Activated CD8-positive, alpha-beta memory T cell treated with anti-CD3 and anti-CD28 coated beads for 36 hours (primary cell): Measurements from ENCODE around the gene SURF1. TPM values are rescaled to one million over a fixed set of nuclear protein-coding genes. Genes with fewer than 3 reads are reported as not detected.

Experiments used
- CTCF ChIA-PET: fragments of 350-600 bp; sonication (Branson Sonifier 250); formaldehyde crosslinking; loops from one replicate; lab custom pipeline; 2021; ENCODE audit warnings: antibody characterized with exemption; lab: Charles Lee
- POLR2A ChIA-PET: fragments of 350-600 bp; sonication (Branson Sonifier 250); formaldehyde crosslinking; loops from one replicate; lab custom pipeline; 2021; ENCODE audit warnings: antibody characterized with exemption; lab: Charles Lee
- total RNA-seq, 2 experiments: library from RNA; stranded (reverse); gene quantifications; one replicate each; pipeline ENCODE4 v1.2.3, GENCODE V29; 2021

Gene SURF1
- total RNA-seq, 2 experiments from 2014 or later: 31.6 to 31.9 TPM

DNA sequence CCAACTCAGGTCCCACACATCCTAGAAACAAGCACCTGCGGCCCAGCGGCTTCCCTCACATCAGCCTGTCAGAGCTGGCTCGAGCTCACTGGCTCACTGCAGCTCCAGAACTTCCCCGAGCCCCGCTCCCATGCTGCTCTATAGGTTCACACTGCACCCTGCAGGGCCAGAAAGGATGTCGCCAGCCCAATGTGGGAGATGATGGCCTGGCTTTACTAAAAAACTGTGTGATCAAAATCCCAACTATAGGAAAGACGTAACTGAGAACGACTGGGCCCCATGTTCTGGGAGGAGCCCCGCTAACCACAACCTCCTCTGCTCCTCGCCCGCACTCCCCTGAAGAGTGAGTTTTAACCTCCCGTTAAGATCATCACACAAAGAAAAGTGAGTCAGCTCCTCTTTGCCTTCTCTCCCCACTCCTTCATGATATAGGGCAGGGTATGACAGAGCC, 15.0 kb upstream of the SURF1 start:
- CTCF ChIA-PET: interaction anchor here (0.8 to 4.0 kb wide), 9 partner anchors 9 to 115 kb away, joined by 3 to 41 read pairs (median 5); partner anchors contain the start of genes MED22, RPL7A, SURF1 and SURF2

DNA sequence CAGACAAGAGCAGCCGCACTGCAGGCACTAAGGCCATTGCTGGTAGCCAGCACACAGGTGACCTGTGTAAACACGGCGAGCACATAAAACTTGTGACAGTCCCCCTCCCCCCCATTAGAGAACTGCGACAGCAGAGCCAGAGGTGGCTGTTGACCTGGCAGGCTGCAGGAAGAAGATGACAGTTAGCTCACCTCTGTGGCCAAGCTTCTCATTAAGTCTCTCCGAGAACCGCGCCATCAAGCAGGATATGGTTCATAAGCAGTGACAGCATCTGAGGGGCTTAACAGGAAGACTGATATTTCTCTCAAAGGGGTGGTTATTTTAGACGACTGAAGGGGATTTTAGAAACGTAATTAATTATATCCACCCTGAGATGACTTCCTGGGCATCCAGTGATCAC, 14.4 kb upstream of the SURF1 start:
- CTCF ChIA-PET: interaction anchor here (0.8 to 4.0 kb wide), 8 partner anchors 8 to 35 kb away, joined by 3 to 41 read pairs (median 5); partner anchors contain the start of genes MED22, RPL7A, SURF1 and SURF2

More for the DNA sequence above, 15.0 kb upstream of the SURF1 start:
- POLR2A ChIA-PET: interaction anchor here (1.1 to 10.0 kb wide), 5 partner anchors 8 to 88 kb away, joined by 4 to 172 read pairs (median 5); partner anchors contain the start of genes CACFD1, MED22, RPL7A and SURF1

DNA sequence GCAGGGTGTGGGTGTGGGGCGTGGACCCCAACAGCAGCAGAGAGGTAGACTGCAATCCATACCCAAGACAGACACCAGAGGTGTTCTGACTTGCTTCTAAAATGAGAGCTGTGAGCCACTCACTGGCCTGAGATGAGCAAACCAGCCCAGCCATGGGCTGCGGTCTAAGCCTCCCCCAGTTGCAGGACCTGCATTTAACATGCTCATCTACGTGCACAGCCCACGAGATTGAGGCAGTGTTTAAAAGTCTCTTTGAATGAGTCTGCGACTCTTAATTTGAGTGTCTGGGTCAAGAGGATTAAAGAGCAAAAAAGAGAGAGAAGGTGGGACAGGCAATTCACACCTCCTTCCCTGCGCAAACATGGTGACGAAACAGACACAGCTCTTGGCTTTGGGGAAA, 13.6 kb upstream of the SURF1 start:
- ChIA-PET POLR2A (interaction anchor here (1.7 to 10.0 kb wide), 3 partner anchors 13 to 90 kb away, joined by 4 to 172 read pairs (median 93); partner anchors contain the start of genes CACFD1, MED22, RPL7A and SURF1), CTCF (interaction anchor here (1.2 to 4.0 kb wide), 6 partner anchors 10 to 30 kb away, joined by 3 to 41 read pairs (median 12); partner anchors contain the start of genes MED22, RPL7A, SURF1 and SURF2)

More for the DNA sequence above, 14.4 kb upstream of the SURF1 start:
- POLR2A ChIA-PET: interaction anchor here (1.1 to 10.0 kb wide), 4 partner anchors 14 to 89 kb away, joined by 4 to 172 read pairs (median 48); partner anchors contain the start of genes CACFD1, MED22, RPL7A and SURF1

DNA sequence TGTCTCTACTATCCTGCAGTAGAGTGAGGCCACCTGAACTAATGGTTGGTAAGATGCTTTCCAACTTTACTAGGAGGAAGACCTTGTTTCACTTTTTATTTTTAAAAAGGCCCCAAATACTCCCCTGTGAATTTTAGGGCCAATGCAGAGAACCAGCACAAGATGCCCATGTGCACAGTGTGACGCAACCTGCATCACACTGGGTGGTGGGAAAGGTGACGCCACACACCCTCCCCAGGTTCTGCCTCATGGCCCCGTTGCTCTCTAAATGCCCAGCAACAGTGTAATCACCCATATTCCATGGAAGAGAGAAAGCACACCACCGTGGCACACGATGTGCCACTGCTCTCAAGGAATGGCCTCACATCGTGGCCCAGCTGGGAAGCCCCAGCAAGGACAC, 13.1 kb upstream of the SURF1 start:
- CTCF ChIA-PET: interaction anchor here (1.2 to 4.0 kb wide), 6 partner anchors 10 to 31 kb away, joined by 3 to 41 read pairs (median 12); partner anchors contain the start of genes MED22, RPL7A, SURF1 and SURF2
- POLR2A ChIA-PET: interaction anchor here (1.7 to 10.0 kb wide), 3 partner anchors 12 to 90 kb away, joined by 4 to 172 read pairs (median 93); partner anchors contain the start of genes CACFD1, MED22, RPL7A and SURF1

DNA sequence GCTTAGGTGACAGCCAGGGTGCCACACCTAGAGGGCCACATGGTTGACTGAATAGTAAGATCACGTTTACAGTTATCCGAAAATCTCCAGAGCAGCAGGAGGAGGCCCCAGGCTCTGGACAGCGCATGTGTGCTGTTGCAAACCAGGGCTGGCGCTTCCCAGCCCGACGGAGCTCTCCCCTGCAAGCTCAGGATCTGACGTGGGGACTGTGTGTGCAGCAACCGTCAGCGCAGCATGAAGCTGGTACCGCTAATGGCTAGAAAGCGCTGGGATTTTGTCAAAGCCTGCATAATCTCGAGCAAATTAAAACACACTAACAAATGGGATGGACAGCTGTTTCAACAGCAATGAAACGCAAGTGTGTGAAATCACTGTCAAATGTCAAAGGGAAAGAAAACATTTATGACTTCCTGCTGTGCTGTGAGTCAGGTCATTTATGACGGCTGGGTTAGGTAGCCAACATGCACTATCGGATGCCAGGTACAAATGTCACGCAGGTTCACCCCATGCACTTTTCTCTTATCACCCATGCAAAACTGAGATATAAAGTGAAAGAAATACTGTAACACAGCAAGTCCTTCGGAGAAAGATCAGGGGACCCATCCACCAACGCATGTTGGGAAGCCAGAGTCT, 12.1 kb upstream of the SURF1 start:
- CTCF ChIA-PET: no interaction called here
- POLR2A ChIA-PET: interaction anchor here (5.2 to 10.0 kb wide), 2 partner anchors 11 to 19 kb away, joined by 93 to 172 read pairs; partner anchors contain the start of genes MED22, RPL7A, SURF1 and SURF2

DNA sequence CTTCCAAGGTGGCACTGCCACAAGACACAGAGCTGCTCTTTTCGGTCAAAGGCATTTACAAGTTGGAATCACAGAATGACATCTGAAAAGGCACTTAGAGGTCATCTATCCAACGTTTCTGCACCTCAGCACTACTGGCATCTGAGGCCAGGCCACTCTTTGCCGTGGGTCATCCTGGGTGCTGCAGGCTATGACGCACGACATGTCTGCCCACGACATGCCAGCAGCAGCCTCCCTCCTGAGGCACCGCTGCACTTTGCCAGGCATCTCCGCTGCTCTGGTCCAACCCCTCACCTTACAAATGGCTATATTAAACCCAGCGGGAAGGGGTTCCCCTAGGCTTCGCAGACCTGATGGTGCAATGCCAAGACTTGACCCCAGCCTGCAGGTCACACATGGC, 11.5 kb upstream of the SURF1 start:
- POLR2A ChIA-PET: interaction anchor here (0.7 to 10.0 kb wide), 3 partner anchors 11 to 19 kb away, joined by 4 to 172 read pairs (median 93); partner anchors contain the start of genes MED22, RPL7A, SURF1 and SURF2
- CTCF ChIA-PET: interaction anchor here (1.6 kb wide), 1 partner anchor 29 kb away, joined by 3 read pairs; no protein-coding TSS in a partner anchor

DNA sequence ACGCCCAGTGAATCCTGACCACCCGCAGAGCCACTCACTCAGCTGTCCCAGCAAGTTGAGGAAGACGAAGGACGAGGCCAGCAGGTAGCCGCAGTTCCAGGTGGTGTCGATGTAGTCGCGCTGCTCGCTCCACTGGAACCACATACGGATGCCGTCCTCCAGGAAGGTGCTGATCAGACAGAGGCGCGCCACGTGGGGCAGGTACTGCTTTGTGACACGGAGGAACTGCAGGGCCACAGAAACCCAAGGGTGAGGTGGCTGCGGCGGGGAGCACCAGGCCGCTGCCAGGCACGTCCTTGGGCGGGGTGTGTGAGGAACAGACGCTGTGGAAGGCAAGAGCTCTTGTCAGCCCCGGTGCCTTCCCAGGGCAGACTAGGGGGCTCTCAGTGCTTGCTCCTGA, 10.9 kb upstream of the SURF1 start:
- POLR2A ChIA-PET: interaction anchor here (0.7 to 2.6 kb wide), 2 partner anchors 11 to 16 kb away, joined by 4 to 12 read pairs; partner anchors contain the start of gene SURF1
- CTCF ChIA-PET: interaction anchor here (1.6 kb wide), 1 partner anchor 28 kb away, joined by 3 read pairs; no protein-coding TSS in a partner anchor

DNA sequence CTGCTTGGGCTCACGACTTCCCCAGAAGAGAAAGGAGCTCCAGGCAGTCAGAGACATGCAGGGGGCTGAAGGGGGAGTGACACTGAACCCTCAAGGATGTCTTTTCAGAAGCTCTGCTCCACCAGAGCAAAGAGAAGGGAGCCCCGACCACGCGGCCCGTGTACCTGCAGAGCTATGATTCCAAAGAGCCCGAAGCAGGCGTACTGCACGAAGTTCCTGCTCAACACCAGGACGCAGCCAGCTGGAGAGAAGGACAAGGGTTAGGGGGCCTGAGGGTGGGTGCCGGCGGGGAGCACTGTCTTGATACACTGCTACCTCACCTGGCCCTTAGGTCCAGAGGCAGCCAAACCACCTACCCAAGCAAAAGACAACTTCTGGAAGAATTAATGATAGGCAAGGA, 10.1 kb upstream of the SURF1 start:
- CTCF ChIA-PET: interaction anchor here (1.3 to 1.7 kb wide), 4 partner anchors 10 to 39 kb away, joined by 3 to 7 read pairs (median 4); partner anchors contain the start of genes SURF1 and SURF2
- POLR2A ChIA-PET: interaction anchor here (0.9 to 2.6 kb wide), 4 partner anchors 9 to 23 kb away, joined by 3 to 12 read pairs (median 6); partner anchors contain the start of genes MED22 and RPL7A

DNA sequence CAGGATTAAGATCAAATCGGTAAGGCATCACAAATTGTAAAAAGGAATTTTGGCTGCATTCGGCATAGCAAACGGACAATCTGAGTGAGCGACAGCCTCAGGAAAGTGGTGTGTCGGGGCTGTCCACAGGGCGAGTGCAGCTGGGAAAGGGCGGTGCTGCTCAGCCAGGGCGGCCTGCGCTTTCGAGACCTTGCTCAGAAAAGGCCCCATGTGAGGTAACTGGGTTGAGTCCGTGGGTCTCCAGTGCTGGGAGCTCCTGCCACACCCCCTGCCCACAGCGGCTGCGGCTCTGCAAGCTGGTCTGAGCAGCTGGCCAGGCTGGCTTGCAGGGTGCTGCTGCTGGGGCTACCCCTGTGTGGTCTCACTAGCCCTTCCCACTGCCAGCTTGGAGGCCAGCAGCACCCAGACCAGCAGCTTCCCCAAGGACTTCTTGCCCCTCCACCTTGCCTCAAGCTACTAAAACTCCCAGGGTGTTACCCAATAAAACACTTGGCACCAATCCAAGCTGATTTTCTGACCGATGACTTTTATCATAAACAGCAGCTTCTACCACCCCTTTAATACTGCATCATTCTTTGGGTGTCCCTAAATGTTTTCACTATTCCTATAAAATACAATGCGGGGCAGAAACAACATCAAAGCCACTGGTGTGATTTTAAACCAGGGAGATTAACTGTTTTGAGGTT, 6.2 kb upstream of the SURF1 start:
- ChIA-PET CTCF (interaction anchor here (1.5 to 2.0 kb wide), 2 partner anchors 9 to 20 kb away, joined by 3 to 5 read pairs; no protein-coding TSS in a partner anchor), POLR2A (interaction anchor here (0.6 to 1.5 kb wide), 3 partner anchors 9 to 15 kb away, joined by 3 to 5 read pairs (median 5); no protein-coding TSS in a partner anchor)

DNA sequence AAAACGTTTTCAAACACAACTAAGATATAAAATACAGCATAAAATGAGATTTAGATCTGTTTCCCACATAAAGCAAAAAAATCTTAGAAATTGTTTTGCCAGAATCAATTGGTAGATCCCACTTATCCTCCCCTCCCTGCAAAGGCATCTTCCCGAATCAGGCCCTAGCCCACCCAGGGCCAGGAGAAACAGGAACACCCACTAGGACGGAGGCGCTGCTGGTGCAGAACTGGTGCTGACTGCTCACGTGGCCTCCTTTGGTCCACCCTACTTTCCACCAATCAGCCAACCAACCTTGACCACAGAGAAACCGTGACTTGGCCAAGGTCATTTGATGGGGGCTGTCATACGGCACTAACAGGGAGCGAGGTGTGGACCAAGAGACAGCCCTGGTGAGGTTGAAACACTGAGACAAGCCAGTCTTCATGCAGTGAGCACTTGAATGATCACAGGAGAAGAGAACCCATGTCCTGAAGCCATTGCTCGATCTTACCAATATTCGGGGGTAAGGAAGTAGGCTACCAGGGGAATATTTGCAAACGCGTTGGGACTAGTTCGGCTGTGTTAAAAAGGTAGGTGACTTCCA, 5.3 kb upstream of the SURF1 start:
- CTCF ChIA-PET: interaction anchor here (2.0 to 3.3 kb wide), 2 partner anchors 9 to 10 kb away, joined by 5 to 20 read pairs; no protein-coding TSS in a partner anchor

DNA sequence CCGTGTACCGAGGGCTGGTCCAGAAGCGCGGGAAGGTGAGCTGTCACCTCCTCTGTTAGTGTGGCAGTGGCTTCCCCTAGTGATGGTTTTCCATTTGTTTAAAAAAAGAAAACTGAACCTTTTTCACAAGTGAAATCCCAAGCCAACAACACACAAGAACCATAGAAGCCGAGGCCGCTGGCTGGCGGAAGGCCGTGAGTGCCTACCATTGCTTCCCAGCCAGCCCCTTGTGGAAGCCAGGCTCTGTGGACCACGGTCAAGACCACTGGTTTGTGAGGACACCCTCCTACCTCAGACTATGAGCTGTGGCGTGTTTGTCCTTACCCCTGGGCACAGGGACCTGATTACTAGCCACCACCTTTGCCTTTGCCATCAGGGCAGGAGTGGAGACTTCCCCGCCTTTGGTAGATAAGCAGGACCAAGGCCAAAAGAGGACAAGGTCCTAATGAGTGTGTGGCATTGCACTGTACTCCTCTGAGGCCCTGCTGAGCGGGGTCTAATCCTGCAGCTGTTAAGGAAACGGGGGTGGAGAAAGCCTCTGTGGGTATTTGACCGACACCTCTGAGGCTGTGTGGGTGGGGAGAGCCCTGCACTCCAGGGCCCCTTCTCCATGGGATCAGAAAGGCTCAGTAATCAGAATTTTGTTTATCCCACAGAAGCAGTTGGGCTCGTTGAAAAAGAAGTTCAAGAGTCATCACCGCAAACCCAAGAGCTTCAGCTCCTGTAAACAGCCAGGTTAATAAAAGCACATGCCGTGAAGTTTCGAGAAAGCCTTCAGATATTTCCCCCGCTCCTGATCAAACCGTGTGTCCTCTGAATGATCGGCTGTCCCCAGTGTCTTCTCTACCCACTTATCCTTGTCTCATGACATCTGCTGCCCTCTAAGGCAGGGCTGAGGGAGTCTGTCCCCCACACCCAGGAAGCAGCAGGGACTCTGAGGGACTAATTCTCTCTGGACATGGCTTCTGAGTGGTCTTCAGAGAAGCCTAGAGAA, 4.4 kb upstream of the SURF1 start:
- ChIA-PET CTCF (interaction anchor here (3.3 kb wide), 1 partner anchor 10 kb away, joined by 20 read pairs; no protein-coding TSS in a partner anchor), POLR2A (interaction anchor here (0.7 to 8.5 kb wide), 5 partner anchors 10 to 1882 kb away, joined by 3 to 93 read pairs (median 4); no protein-coding TSS in a partner anchor)

More for the DNA sequence above, 5.3 kb upstream of the SURF1 start:
- POLR2A ChIA-PET: interaction anchor here (1.4 to 8.5 kb wide), 3 partner anchors 8 to 13 kb away, joined by 5 to 93 read pairs (median 11); no protein-coding TSS in a partner anchor

DNA sequence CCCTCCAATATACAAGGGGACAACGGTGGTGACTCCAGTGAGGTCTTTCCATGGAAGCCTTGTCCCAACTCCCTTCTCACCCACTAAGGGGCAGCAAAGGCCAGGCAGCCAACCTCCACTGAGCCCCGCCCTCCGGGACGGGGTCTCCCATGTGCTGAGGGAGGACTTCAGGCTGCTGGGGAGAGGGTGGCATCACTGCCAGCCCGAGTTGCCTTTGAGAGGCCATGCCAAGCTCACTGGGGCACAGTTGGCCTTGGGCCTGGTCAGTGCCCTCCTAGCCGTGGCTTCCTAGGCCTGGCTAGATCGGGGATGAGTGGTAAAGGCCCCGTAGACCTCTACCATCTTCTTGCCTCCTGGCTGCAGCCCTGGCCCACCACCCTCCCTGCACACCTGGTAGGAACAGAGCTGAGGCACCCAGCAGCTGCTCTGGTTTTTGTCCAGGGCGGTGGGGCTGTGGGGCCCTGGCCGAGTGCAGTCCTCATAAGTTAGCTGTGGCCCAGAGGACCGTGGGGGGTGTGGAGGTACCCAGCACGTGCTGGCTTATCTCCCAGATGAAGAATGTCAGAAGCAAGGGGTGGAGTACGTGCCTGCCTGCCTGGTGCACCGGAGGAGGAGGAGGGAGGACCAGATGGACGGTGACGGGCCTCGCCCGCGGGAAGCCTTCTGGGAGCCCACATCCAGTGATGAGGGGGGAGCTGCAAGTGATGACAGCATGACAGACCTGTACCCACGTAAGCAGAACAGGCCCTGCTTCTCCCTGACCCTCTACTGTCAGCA, 3.3 kb upstream of the SURF1 start:
- ChIA-PET POLR2A (interaction anchor here (0.7 to 8.5 kb wide), 6 partner anchors 10 to 1880 kb away, joined by 3 to 93 read pairs (median 4); partner anchors contain the start of genes MED22 and RPL7A), CTCF (interaction anchor here (0.8 to 3.3 kb wide), 5 partner anchors 9 to 54 kb away, joined by 3 to 20 read pairs (median 4); no protein-coding TSS in a partner anchor)

DNA sequence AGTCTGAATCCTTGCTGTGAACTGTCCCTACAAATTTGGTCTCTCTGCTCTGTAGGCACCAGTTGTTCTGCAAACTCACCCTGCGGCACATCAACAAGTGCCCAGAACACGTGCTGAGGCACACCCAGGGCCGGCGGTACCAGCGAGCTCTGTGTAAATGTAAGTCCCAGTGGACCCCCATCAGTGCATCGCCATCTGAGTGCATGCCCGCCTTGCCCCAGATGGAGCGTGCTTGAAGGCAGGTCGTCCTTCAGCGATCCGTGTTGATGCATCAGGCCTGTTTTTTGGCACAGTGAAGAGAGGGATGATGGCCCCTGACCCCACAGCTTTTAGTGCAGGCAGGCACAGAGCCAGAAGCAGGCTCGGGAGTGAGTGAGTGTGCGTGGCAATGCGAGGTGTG, 1.4 kb upstream of the SURF1 start:
- POLR2A ChIA-PET: interaction anchor here (1.0 to 8.5 kb wide), 4 partner anchors 8 to 17 kb away, joined by 4 to 93 read pairs (median 12); partner anchors contain the start of genes MED22 and RPL7A
- CTCF ChIA-PET: interaction anchor here (2.2 to 3.9 kb wide), 2 partner anchors 14 to 17 kb away, joined by 9 to 27 read pairs; no protein-coding TSS in a partner anchor

DNA sequence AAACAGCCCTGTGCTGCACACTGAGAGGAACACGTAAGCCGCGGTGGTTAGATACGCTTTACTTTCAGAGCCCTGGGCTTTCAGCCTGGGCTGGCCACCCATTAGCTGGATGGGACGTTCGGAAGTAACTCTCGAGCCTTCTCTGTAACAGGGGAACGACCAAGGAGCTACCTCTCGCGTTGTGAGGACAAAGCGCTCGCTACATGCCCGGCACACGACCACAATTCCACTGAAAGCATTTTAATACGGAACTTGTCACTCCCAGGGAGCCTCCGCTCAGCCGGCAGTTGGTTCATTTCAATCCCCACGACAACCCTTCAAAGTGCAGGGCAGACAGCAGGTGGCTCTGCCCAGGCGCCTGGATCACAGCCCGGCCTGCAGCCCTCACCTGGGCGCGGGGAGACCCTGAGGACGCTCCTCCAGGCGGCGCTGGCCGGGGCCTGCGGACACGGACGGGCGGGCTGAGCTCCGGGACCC, 368 bp downstream of the SURF1 start:
- POLR2A ChIA-PET: interaction anchor here (1.0 to 8.5 kb wide), 6 partner anchors 8 to 325 kb away, joined by 3 to 93 read pairs (median 8); partner anchors contain the start of genes GTF3C5, MED22 and RPL7A
- CTCF ChIA-PET: interaction anchor here (0.6 to 3.9 kb wide), 7 partner anchors 9 to 131 kb away, joined by 3 to 27 read pairs (median 3); no protein-coding TSS in a partner anchor

DNA sequence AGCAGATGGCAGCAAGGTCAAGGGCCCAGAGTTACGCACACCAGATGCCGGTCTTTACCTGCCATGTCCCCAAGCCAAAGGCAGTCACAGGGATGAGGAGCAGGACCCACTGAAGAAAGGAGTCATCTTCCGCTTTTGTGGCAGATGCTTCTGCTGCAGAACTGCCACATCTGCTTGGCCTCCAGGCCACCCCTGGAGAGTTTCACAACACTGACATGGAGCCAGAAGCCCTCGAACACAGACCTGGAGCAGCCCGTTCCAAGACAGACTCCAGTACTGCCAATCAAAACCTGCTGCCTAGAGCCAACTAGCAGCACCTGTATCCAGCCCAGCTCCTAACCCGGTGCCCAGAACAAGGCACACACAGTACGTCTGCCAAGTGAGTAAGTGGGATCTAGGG, 1.5 kb downstream of the SURF1 start:
- ChIA-PET CTCF (interaction anchor here (1.1 to 3.9 kb wide), 3 partner anchors 10 to 132 kb away, joined by 3 to 27 read pairs (median 4); no protein-coding TSS in a partner anchor), POLR2A (interaction anchor here (8.5 kb wide), 1 partner anchor 16 kb away, joined by 93 read pairs; no protein-coding TSS in a partner anchor)
